ENCODE results near the gene PRKAG2.

- TF ChIP-seq CTCF (conservative IDR thresholded peaks at IDR 0.05; ENCODE audit: low read depth, low read length) (no peak), EZH2 (IDR thresholded peaks at IDR 0.05; ENCODE audit: low read length, unreplicated experiment) (no peak), EZH2phosphoT487 (IDR thresholded peaks at IDR 0.05; ENCODE audit: borderline replicate concordance, low read length) (no peak)
These were observed 99.9 kb downstream of the PRKAG2 start for GRCh38 chr7:151776876-151777494.

Measured in PC-3 (cell line).